Measurements from ENCODE around the gene PYROXD2.

GRCh38 chr10:98433371-98433770 lies 18.4 kb upstream of the PYROXD2 start:
- no peak for TF ChIP-seq CTCF (IDR thresholded peaks at IDR 0.05; ENCODE audit: low read length)
- TF ChIP-seq EZH2 (optimal IDR thresholded peaks at IDR 0.05; ENCODE audit: low read depth, low read length): no peak

Measured in MM.1S (cell line).